Left lung (tissue), 10 donors: ENCODE measurements around the gene ELOF1. TPM values are rescaled to one million over a fixed set of nuclear protein-coding genes. Genes with fewer than 3 reads are reported as not detected.

ENCODE experiments used
- ATAC-seq: fragments of 200-7000 bp; cut with Tn5 transposase; one replicate; pipeline ENCODE4 v1.9.1; 2020; ENCODE audit warnings: moderate library complexity
- DNase-seq, 4 donors: peaks; one replicate each; pipeline ENCODE4 v3.0.0-alpha.2; 2013 to 2020
- H3K27ac ChIP-seq, 2 donors: fragments of 200-600 bp; sonication (generic) in 1 of 2; one replicate each; pipeline versions ENCODE4 v1.5.0 to v1.8.0; 2020 to 2021
- H3K27me3 ChIP-seq, 2 donors: fragments of 200-600 bp; sonication (generic) in 1 of 2; one replicate each; pipeline versions ENCODE4 v1.5.0 to v1.8.0; 2020 to 2021
- H3K36me3 ChIP-seq, 2 donors: fragments of 200-600 bp; sonication (generic) in 1 of 2; one replicate each; pipeline versions ENCODE4 v1.5.0 to v1.8.0; 2020 to 2021
- H3K4me1 ChIP-seq, 2 donors: fragments of 200-600 bp; one replicate each; pipeline ENCODE4 v1.8.0; 2021
- H3K4me3 ChIP-seq, 2 donors: fragments of 200-600 bp; sonication (generic) in 1 of 2; one replicate each; pipeline versions ENCODE4 v1.5.0 to v1.8.0; 2020 to 2021; ENCODE audit warnings: mild to moderate bottlenecking in 1 of 2
- H3K9me3 ChIP-seq, 2 donors: fragments of 200-600 bp; sonication (generic) in 1 of 2; one replicate each; pipeline versions ENCODE4 v1.5.0 to v1.8.0; 2020 to 2021
- intact Hi-C, 2 donors: fragments of 100-400 bp; cut with DNase I; formaldehyde crosslinking; loops; one replicate each; pipeline versions ENCODE4 v1.11.2 to v1.14.2; 2022
- polyA plus RNA-seq, 6 donors: library from polyadenylated mRNA; unstranded; fragments of 120-200 nt; gene quantifications; one replicate each; pipeline ENCODE4 v1.2.1, GENCODE V29; 2013; ENCODE audit not compliant: insufficient read length in 6 of 6
- total RNA-seq, 2 donors: library from RNA; stranded (reverse); fragmentation: NEBNext Ultra II Directional; extraction: Animal tissue kit (Norgen Biotek cat#: 25700); gene quantifications; one replicate each; pipeline ENCODE4 v1.2.1, GENCODE V29; 2021
- TF ChIP-seq, protein P1 (sequence below), 2 donors: fragments of 200-600 bp; sonication (generic) in 1 of 2; IDR thresholded peaks; one replicate each; pipeline versions ENCODE4 v1.5.0 to v1.8.0; 2021; ENCODE audit warnings: antibody characterized with exemption in 2 of 2
- donor health status: DM: no; HTN: yes; CAD: no.
- donor health status: DM: no; HTN: no; CAD: no.

The ELOF1 gene
- total and polyA plus RNA-seq, 8 donors, result 38.0 to 53.4 (median 47.5) TPM

DNA sequence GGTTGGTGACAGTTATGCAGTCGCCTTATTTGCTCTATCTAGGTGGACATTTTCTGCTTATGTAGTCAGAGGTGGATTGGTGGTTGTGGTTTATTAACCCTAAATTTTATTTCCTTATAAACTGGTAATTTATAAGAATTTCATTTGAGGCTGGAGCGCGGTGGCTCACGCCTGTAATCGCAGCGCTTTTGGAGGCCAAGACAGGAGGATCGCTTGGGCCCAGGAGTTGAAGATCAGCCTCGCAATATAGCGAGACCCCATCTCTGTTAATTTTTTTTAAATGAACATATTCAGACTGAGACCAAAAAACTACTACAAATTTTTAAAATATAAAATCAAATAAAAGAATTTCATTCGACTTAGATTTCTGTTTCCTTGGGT, 39.1 kb upstream of the ELOF1 start:
- Histone ChIP-seq H3K4me1 (peaks cover 11 to 31% of the 10 kb centered on the region in 2 donors), H3K27me3 (no peaks in the 10 kb centered on the region), H3K4me3 (peak overlapping the region; percentile 83 to 90), H3K9me3 (no peaks in the 10 kb centered on the region), H3K36me3 (no peaks in the 10 kb centered on the region), H3K27ac (peak overlapping the region; percentile 88 to 93)
- no peak for DNase-seq
- intact Hi-C loops, result no loop called here
- TF ChIP-seq, protein P1, sequence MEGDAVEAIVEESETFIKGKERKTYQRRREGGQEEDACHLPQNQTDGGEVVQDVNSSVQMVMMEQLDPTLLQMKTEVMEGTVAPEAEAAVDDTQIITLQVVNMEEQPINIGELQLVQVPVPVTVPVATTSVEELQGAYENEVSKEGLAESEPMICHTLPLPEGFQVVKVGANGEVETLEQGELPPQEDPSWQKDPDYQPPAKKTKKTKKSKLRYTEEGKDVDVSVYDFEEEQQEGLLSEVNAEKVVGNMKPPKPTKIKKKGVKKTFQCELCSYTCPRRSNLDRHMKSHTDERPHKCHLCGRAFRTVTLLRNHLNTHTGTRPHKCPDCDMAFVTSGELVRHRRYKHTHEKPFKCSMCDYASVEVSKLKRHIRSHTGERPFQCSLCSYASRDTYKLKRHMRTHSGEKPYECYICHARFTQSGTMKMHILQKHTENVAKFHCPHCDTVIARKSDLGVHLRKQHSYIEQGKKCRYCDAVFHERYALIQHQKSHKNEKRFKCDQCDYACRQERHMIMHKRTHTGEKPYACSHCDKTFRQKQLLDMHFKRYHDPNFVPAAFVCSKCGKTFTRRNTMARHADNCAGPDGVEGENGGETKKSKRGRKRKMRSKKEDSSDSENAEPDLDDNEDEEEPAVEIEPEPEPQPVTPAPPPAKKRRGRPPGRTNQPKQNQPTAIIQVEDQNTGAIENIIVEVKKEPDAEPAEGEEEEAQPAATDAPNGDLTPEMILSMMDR (IDR thresholded peaks at IDR 0.05), result no peak
- ATAC-seq, result no peak

DNA sequence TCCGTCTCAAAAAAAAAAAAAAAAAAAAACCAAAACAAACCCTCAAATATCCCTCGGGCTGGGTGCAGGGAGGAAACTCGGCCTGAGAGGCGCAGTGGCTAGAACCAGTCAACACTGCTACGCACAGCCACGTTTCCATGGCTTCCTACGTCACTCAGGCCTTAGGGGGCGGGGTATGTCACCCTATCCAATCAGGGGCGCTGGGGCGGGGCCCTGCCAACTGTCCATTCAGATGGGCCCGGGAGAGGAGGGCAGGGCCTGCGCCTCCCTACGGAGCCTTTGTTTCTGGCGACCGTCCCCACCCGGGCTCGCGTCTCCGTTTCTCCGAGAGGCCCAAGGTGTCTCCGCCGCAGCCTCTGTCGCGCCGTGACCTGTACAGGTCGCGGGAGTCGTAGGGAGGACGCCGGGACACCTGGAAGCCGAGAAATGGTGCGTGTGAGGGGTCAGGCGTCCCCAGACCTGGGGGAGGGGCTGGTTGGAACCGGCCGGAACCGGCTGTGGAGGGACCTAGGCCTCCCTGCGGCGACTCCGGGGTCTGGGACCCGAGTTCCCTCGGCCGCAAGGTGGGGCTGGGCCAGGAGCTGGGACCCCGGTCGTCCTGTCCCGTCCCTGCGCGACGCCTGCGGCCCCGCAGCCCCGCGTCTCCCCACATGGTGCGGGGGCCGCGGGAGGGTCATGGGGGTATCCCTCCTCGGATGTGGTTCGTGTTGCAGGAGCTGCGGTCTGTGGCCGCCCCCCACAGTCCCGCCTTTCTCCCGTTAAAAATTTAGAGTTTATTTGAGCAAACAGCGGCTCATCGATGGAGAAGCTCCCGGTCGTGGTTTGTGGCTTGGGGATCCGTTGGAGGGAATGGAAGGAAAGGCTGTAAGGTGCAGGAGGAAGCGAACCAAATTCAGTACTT, 38.4 kb upstream of the ELOF1 start, which contains the start of gene ZNF627:
ZNF627 (plus strand) TSS at position 282 of the 901 bp plus-strand sequence; CDS start at position 427, 145 bp downstream.
- intact Hi-C loops, result no loop called here
- H3K27me3 ChIP-seq, result no peaks in the 10 kb centered on the region

DNA sequence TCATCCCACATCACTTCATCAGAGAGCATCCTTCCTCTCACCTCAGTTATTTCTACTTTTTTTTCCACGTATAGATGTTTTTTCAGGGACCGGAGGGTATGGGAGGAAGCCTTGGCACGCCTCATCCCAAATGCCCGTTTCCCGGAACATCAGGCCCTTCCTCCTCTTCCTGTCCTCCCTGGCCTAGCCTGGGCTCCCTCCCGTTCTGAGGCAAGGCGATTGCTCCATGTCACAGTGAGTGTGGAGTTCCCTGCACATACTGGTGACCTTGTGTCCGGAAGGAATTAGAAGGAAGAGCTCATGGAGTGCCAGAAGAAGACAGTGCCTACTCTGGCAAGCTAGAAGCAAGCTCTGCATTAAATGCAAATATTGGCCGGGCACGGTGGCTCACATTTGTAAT, 37.1 kb upstream of the ELOF1 start:
- Histone ChIP-seq H3K36me3 (no peaks in the 10 kb centered on the region), H3K4me1 (peaks cover 11 to 31% of the 10 kb centered on the region in 2 donors), H3K27ac (no peak overlapping the region), H3K27me3 (no peaks in the 10 kb centered on the region), H3K9me3 (no peaks in the 10 kb centered on the region), H3K4me3 (no peak overlapping the region)
- TF ChIP-seq, protein P1 (IDR thresholded peaks at IDR 0.05), result no peak
- DNase-seq (no peak), ATAC-seq (no peak)
- intact Hi-C loops, result no loop called here

More for the DNA sequence above, 38.4 kb upstream of the ELOF1 start, which contains the start of gene ZNF627:
- ATAC-seq, result peak; percentile 99
- TF ChIP-seq, protein P1 (IDR thresholded peaks at IDR 0.05), result peak in 1 of 2 donors; percentile 38
- peak within 1 kb of the TSS; percentile 88 to 93 for H3K27ac ChIP-seq
- H3K9me3 ChIP-seq, result no peaks in the 10 kb centered on the region
- H3K4me3 ChIP-seq, result peak within 1 kb of the TSS; percentile 83 to 90
- H3K4me1 ChIP-seq, result peaks cover 11 to 31% of the 10 kb centered on the region in 2 donors
- no peaks in the 10 kb centered on the region for H3K36me3 ChIP-seq
- peak; percentile 96 to 99 (median 98) for DNase-seq

DNA sequence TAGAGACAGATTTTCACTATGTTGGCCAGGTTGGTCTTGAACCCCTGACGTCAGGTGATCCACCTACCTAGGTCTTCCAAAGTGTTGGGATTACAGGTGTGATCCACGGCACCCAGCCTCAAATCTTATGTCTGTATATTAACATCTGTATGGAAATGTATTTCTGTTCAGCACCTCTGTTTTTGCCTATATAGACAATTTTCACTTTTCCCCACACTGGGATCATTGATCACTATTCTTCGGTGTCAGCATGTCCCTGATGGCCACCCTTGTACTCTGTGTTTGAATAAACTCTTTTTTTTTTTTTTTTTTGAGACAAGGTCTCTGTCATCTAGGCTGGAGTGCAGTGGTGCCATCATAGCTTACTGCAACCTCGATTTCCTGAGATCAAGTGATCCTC, 35.1 kb upstream of the ELOF1 start:
- ATAC-seq (no peak), DNase-seq (no peak)
- H3K27ac ChIP-seq, result no peak overlapping the region
- TF ChIP-seq, protein P1 (IDR thresholded peaks at IDR 0.05), result no peak
- no peaks in the 10 kb centered on the region for H3K27me3 ChIP-seq
- intact Hi-C loops, result no loop called here
- H3K9me3 ChIP-seq, result no peaks in the 10 kb centered on the region
- no peaks in the 10 kb centered on the region for H3K36me3 ChIP-seq
- no peak overlapping the region for H3K4me3 ChIP-seq
- H3K4me1 ChIP-seq, result peaks cover 11 to 16% of the 10 kb centered on the region in 2 donors

DNA sequence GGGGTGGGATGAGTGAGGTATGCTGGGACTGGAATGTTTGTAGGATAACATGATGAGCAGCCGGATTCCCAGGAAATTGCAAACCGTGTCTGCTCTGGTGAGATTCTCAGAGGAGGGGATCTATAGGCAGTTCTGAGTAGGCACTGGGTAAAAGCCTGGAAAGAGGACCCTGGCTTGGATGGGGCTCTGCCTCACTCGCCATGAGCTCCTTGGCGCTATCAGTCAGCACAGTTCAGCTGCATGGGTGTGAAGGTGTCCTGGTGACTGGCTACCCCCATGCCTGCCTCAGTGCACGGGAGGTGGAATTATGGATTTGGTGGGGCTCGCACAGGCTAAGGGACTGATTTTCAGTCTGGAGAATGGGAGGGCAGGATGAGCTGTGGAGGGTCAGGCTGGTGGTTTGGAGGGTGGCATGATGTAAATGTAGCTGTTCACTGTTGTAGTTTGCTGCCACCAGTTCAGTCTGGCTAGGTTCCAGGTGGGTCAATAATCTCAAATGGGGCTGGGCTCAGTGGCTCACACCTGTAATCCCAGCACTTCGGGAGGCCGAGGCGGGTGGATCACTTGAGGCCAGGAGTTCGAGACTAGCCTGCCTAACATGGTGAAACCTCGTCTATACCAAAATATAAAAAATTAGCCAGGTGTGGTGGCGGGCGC, 29.1 kb upstream of the ELOF1 start:
- TF ChIP-seq, protein P1 (IDR thresholded peaks at IDR 0.05), result peak in 1 of 2 donors; percentile 5
- intact Hi-C loops, result loop anchor here in 1 of 2 donors (10.0 kb wide), 1 partner anchor 293 kb away; the partner anchor contains the start of gene TSPAN16
- Histone ChIP-seq H3K9me3 (no peaks in the 10 kb centered on the region), H3K36me3 (no peaks in the 10 kb centered on the region), H3K4me3 (no peak overlapping the region), H3K27me3 (no peaks in the 10 kb centered on the region), H3K27ac (no peak overlapping the region), H3K4me1 (peaks cover 0 to 19% of the 10 kb centered on the region in 2 donors)
- peak; percentile 10 for ATAC-seq
- DNase-seq, result no peak
